Renal cortex interstitium (tissue), 15 donors: ENCODE results near the gene OR7D4. TPM values are rescaled to one million over a fixed set of nuclear protein-coding genes. Genes with fewer than 3 reads are reported as not detected.
"Not testable (repeated sequence)": the region's sequence is repeated elsewhere in the genome, so short reads cannot be mapped to it uniquely, and the experiment has no call there.

Source experiments
- DNase-seq, 11 donors: peaks; one replicate each; pipeline ENCODE4 v3.0.0-alpha.2; 2013; ENCODE audit warnings: low read depth in 9 of 11, low spot score in 4 of 11; ENCODE audit errors: extremely low read depth in 1 of 11
- long read RNA-seq, 16 experiments: transcript quantifications; one replicate each; lab custom pipeline, GENCODE V29; 2026
- polyA plus RNA-seq, 3 donors: library from polyadenylated mRNA; unstranded; fragments of 120-200 nt; gene quantifications; one replicate each; pipeline ENCODE4 v1.2.1, GENCODE V29; 2013; ENCODE audit not compliant: insufficient read length in 3 of 3

Gene OR7D4
- under 1 TPM; 0.04 to 0.08 (median 0.05) TPM for polyA plus RNA-seq
- long read RNA-seq, donor 1: 0 reads
- long read RNA-seq, donor 2: 0 reads
- long read RNA-seq, donor 3: 0 reads
- long read RNA-seq, donor 4: 0 reads
- long read RNA-seq, donor 5: 0 reads
- long read RNA-seq, donor 6: 0 reads
- long read RNA-seq, donor 7, partial matches to known transcripts: 0 of 1 reads
- long read RNA-seq, donor 7, other reads (novel, unspliced or antisense): 0 of 1 reads
- long read RNA-seq, donor 8: 0 reads
- long read RNA-seq, donor 9: 0 reads
- long read RNA-seq, donor 10, partial matches to known transcripts: 0 of 1 reads
- long read RNA-seq, donor 10, other reads (novel, unspliced or antisense): 0 of 1 reads
- long read RNA-seq, donor 11: 0 reads
- long read RNA-seq, donor 12: 0 reads
- long read RNA-seq, donor 13: 0 reads
- long read RNA-seq, donor 14: 0 reads
- long read RNA-seq, donor 15: 0 reads
- long read RNA-seq, donor 16: 0 reads

DNA sequence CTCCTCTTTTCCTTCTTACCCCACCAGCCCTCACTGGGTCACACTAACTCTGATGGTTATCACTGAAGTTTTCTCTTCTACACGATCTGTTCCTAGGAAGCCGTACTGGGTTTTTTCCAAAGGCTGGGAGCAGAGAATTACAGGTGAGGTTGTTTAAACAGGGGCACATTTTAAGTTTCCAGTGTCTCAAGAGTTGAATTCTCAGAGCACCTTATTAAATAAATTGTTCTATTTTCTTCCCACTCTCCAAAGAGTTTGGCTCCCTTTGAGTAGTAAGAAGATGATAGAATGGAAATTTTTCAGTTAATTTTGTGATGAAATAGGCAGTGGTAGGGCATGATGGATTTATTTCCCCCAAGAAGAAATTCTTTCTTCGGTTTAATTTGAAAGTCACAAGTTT, at the start of gene OR7D4:
Gene OR7D4, minus strand, starts transcription at position 101 of the 400 bp plus-strand sequence. CDS start 4,752 bp downstream, outside the sequence.
- no peak for DNase-seq

DNA sequence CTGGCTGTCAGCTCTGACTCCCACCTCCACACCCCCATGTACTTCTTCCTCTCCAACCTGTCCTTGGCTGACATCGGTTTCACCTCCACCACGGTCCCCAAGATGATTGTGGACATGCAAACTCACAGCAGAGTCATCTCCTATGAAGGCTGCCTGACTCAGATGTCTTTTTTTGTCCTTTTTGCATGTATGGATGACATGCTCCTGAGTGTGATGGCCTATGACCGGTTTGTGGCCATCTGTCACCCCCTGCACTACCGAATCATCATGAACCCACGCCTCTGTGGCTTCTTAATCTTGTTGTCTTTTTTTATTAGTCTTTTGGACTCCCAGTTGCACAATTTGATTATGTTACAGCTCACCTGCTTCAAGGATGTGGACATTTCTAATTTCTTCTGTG, 31.8 kb upstream of the OR7D4 start:
- no peak for DNase-seq

DNA sequence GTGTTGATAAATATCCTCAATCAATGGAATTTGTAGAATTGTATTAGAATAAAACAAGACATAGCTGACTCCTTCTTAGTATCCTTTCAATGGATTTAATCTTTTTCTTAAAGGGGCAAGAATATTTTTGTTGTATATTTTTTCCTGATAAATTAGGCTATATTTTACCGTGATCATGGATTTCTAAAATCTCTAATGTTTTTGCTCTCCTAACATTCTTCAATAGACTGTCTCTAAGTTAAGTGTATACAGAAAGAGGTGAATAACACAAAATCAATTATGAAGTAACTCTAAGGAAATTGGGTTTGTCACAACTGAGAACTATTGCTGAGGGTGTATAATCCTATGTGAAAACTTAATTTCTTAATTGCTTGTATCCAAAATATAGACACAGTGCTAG, 31.2 kb upstream of the OR7D4 start, which contains the start of gene OR7E24:
Gene OR7E24, plus strand, starts transcription at position 301 of the 400 bp plus-strand sequence. CDS start 114 bp downstream, outside the sequence.
- DNase-seq: no peak

DNA sequence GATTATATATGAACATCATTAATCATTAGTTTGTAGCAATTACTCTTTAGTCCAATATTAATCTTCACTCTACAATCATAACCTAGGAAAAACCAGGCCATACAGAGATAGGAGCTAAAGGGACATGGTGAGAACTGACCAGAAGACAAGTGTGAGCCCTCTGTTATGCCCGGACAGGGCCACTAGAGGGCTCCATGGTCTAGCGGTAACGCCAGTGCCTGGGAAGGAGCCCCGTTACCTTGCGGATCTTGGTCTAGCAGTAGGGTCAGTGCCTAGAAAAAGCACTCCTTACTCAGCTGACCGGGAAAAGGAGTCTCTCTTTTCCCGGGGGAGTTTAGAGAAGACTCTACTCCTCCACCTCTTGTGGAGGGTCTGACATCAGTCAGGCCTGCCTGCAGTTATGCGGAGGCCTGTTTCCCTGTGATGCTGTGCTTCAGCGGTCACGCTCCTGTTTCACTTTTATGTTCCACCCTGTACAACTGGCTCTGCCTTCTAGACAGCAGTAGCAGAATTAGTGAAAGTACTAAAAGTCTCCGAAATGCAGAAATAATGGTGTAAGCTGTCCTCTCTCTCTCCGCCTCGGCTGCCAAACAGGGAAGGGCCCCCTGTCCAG, 13.8 kb downstream of the OR7D4 start:
- peak; percentile 31 to 61 (median 49) for DNase-seq

DNA sequence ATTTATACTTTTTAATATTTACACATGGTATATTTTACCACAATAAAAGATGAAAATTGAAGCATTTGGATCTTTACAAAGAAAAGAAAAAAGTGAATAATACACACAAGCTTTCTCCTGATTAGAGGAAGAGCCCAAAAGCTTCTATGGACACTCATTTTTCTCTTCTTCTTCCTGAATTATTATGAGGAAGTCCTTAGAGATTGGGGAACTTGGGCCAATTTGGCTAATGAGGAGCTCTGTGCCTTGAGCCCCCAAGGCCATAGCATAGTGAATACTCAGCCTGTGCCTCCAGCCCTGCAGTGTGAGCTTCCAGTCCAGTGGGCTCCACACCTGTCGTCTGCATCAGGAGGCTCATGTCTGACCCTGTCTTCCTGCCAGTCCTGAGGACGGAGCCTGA, 21.3 kb downstream of the OR7D4 start:
- not testable (repeated sequence) for DNase-seq

DNA sequence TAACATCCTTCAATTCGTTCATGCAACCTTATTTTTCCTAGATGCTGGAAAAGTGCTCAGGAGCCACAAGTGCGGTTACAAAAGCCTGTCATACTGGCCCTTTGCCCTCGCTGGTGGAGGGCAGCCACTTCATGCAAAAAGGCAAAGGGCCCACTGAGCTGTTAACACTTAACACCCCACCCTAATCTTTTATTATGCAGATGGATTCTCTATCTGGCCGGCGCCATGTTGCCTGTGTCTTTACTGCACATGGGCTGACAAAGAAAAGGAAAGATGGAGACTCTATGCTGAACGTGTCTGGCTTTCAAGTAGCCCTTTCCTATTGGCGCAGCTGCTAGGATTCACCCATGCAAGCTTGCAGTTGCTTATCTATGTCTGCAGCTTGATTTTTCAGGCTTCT, 29.9 kb downstream of the OR7D4 start:
- DNase-seq: no peak

DNA sequence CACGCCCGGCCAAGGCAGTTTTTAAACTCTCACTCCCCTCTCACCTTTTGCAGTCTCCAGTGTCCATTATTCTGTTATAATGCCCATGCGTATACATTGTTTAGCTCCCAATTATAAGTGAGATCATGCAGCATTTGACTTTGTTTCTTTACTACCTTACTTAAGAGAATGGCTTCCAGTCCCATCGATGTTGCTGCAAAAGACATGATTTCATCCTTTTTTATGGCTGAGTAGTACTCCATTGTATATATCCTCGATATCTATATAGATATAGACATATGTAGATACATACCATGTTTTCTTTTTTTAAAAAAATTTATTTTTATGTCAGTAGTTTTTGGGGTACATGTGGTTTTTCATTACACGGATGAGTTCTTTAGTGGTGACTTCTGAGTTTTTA, 32.2 kb downstream of the OR7D4 start:
- no peak for DNase-seq

DNA sequence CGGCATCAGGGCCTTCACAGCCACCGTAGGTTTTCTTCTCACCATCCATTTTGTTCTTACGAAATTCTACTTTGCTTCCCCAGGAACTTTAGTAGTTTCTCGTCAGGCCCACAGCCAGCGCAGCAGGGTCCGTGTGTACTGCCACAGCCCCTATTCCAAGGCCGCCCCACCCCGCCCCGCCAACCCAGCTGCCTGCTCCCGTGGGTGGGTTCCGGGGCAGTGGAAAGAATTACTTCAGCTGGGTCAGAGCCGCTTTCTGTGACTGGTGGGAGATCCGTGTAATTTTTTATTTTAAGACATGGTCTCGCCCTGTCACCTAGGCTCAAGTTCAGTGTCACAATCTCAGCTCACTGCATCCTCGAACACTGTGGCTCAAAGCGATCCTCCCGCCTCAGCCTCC, 36.4 kb downstream of the OR7D4 start:
- no peak for DNase-seq

DNA sequence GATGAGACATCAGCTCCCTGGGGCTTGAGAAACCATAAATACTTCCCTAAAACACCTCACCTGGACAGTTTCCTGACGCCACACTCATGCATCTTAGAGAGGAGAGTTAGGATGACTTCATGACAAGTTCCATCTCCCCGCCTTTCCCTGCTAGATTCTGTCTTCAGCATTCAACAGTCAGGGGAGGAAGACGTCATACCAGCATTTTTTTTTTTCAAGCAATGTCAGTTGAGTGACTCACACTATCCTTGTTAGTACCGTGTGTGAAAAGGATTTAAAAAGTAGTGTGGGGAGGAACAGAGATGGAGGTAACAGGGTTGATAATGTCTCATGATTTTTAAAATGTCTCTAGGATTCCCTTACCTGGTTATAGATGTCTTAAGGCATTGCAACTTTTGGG, 40.5 kb downstream of the OR7D4 start, which contains the start of gene OR7D2:
Gene OR7D2, plus strand, starts transcription at position 79 of the 400 bp plus-strand sequence. CDS start 6,803 bp downstream, outside the sequence.
- DNase-seq: no peak

DNA sequence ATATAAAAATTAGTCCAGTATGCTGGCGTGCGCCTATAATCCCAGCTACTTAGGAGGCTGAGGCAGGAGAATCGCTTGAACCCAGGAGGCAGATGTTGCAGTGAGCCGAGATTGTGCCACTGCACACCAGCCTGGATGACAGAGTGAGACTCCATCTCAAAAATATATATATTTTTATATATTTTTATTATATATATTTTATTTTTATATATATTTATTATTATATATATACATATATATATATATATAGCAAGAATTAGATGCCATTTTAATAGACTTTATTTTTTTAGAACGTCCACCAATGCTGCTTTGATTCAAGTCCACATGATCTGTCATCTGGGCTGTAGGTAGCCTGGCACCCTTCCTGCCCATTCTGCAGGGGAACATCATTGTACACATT, 44.1 kb downstream of the OR7D4 start:
- no peak for DNase-seq

DNA sequence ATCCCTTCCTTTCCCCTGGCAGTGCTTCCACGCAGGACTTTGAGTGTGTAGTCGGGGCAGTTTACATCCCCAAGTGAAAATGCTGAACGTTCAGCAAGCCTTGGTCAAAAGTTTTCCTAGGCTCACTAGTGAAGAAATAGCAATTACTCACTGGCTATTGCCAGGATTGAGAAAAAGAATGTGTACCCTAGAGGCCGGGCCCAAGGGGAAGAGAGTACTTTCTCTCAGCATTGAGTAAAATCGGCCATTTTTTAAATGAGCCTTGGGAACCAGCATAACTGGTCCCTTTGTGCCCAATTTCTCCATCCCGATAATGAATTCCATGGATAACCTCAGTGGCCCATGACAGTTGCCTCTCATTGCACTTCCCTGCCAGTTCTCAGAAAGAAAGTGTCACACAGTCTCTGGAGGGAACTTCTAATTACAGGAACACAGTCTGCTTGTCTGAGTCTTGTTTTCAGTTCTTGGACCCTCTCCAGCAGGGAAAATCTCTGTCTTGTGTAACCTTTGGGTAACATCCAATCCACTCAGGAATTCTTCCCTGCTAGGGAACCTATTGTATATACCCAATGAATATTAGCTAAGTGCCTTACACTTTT, 47.9 kb downstream of the OR7D4 start:
- DNase-seq: no peak

DNA sequence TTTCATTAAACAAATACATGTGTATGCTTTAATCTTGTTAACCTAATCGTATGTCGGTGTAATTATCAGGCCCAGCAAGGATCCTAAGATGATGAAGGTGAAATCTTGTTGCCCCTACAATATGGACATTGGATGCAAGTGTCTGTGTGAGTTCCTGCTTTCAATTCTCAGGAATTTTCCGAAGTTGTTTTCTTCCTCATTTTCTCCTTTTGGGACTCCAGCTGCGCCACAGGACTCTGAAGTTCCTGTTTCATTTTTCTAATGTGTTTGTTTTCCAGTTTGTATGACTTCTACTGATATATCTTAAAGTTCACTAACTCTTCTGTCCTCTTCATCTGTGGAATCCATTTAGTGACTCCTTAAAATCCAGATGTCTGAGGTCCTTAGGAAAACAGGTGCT, 52.5 kb downstream of the OR7D4 start:
- no peak for DNase-seq

DNA sequence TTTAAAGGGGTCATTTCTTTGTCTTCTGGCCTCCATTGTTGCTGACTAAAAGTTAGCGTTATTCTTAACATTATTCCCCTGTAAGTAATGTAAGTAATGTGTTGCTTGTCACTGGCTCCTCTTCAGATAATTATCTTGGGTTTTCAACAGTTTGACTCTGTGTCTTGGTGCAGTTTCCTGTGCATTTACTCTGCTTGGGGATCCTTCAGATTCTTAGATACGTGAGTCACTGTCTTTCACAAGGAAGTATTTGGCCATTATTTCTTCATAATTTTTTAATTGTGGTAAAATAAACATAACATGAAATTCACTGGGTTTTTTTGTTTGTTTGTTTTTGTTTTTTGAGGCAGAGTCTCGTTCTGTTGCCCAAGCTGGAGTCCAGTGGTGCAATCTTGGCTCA, 54.1 kb downstream of the OR7D4 start:
- DNase-seq: no peak

DNA sequence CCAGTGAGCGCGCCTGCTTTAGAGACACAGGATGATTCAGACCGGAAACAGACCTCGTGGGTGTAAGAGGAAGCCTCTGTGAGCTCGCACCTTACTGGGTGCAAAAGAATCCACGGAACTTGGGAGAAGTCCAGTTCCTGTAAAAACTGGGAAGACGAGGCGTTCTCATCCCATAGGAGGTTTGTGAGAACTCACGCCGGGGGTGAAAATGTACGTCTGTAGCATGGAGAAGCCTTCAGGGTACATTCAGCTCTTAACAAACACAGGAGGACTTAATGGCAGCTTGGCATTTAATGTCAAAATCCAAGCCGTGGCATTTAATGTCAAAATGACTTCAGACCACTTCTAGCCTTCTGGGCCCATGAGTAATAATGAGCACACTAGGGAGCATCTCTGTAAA, 58.0 kb downstream of the OR7D4 start:
- DNase-seq: no peak

Other genes with a start within 250 kb of the OR7D4 start
- gene MUC16, start 209.2 kb downstream of the OR7D4 start, polyA plus RNA-seq: under 1 TPM; 0.02 to 0.62 (median 0.04) TPM
- gene OR1M1, start 132.5 kb downstream of the OR7D4 start, polyA plus RNA-seq: under 1 TPM; 0.07 to 0.21 (median 0.09) TPM
- gene OR7G2, start 112.1 kb downstream of the OR7D4 start, polyA plus RNA-seq: under 1 TPM in 1 of 3 donors, not detected in 2; 0.09 TPM
- gene OR7G1, start 103.8 kb downstream of the OR7D4 start, polyA plus RNA-seq: not detected
- not detected for gene OR7G3, start 92.6 kb downstream of the OR7D4 start, polyA plus RNA-seq
- 10 to 100 TPM; 36.1 to 37.7 (median 36.9) TPM for gene ZNF317, start 79.2 kb downstream of the OR7D4 start, polyA plus RNA-seq
- gene OR7D2, start 40.6 kb downstream of the OR7D4 start, polyA plus RNA-seq: under 1 TPM; 0.14 to 0.16 (median 0.14) TPM
- gene OR7E24, start 31.3 kb upstream of the OR7D4 start, polyA plus RNA-seq: not detected
- 1 to 10 TPM; 6.7 to 7.4 (median 7.1) TPM for gene ZNF699, start 90.2 kb upstream of the OR7D4 start, polyA plus RNA-seq
- gene ZNF559, start 104.6 kb upstream of the OR7D4 start, polyA plus RNA-seq: 10 to 100 TPM; 56.7 to 72.3 (median 65.9) TPM
- gene ZNF177, start 143.4 kb upstream of the OR7D4 start, polyA plus RNA-seq: 10 to 100 TPM; 10.0 to 14.0 (median 13.9) TPM
- gene ZNF266, start 216.0 kb upstream of the OR7D4 start, polyA plus RNA-seq: 10 to 100 TPM; 36.3 to 67.1 (median 38.1) TPM